ENCODE data around the gene KRTAP10-3.

- TF ChIP-seq CTCF (IDR thresholded peaks at IDR 0.05; ENCODE audit: low read depth, low read length) (no peak), EZH2phosphoT487 (IDR thresholded peaks at IDR 0.05; ENCODE audit: low read depth) (no peak)
These were observed 16.9 kb upstream of the KRTAP10-3 start for GRCh38 chr21:44575307-44576024.
